ENCODE data around the gene GRIN2B.

GRCh38 chr12:13952096-13952495, 29.3 kb downstream of the GRIN2B start:
- TF ChIP-seq CTCF (conservative IDR thresholded peaks at IDR 0.05 in 1 of 2, IDR thresholded peaks at IDR 0.05 in 1 of 2; ENCODE audit: low read depth in 1 of 2, low read length in 2 of 2) (no peak), EZH2 (IDR thresholded peaks at IDR 0.05; ENCODE audit: low read length, missing control alignments) (no peak)

All from fibroblast of lung (primary cell).